ENCODE measurements around the gene SFT2D3. TPM values are rescaled to one million over a fixed set of nuclear protein-coding genes. Genes with fewer than 3 reads are reported as not detected.

SFT2D3 gene
- total and polyA plus RNA-seq, 2 experiments from 2014 or later, result 0.13 to 9.3 TPM

DNA sequence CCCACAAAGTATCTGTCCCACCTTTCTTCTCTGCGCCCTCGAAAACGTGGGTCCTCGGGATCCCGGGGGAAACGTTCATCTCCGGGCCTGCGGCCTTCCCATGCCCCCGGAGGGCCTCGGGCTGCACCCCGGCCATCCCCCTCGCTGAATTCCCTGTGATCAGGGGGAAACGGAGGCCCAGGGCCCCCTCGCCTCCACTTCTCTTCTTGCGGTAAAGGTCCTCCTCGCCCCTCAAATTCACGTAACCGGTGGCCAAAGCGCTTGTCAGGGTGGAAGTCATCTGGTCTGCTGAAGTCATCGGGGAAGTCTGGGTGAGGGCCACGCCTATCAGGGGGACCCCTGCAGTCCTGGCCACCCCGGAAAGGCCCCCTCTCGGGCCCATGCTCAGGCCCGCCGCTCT lies 12.3 kb downstream of the SFT2D3 start:
- no peaks in the 10 kb centered on the region for H3K27me3 ChIP-seq
- TF ChIP-seq, protein P1, sequence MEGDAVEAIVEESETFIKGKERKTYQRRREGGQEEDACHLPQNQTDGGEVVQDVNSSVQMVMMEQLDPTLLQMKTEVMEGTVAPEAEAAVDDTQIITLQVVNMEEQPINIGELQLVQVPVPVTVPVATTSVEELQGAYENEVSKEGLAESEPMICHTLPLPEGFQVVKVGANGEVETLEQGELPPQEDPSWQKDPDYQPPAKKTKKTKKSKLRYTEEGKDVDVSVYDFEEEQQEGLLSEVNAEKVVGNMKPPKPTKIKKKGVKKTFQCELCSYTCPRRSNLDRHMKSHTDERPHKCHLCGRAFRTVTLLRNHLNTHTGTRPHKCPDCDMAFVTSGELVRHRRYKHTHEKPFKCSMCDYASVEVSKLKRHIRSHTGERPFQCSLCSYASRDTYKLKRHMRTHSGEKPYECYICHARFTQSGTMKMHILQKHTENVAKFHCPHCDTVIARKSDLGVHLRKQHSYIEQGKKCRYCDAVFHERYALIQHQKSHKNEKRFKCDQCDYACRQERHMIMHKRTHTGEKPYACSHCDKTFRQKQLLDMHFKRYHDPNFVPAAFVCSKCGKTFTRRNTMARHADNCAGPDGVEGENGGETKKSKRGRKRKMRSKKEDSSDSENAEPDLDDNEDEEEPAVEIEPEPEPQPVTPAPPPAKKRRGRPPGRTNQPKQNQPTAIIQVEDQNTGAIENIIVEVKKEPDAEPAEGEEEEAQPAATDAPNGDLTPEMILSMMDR (IDR thresholded peaks at IDR 0.05; ENCODE audit: low read depth, low read length), result no peak
- no peak overlapping the region for H3K27ac ChIP-seq
- peaks cover 12% of the 10 kb centered on the region for H3K36me3 ChIP-seq
- no peak overlapping the region for H3K4me3 ChIP-seq
- no peaks in the 10 kb centered on the region for H3K4me1 ChIP-seq (ENCODE audit: low read depth)
- no peak for DNase-seq (ENCODE audit: low read depth in 1 of 2, low spot score in 1 of 2)
- no peaks in the 10 kb centered on the region for H3K9me3 ChIP-seq (ENCODE audit: low read depth)

DNA sequence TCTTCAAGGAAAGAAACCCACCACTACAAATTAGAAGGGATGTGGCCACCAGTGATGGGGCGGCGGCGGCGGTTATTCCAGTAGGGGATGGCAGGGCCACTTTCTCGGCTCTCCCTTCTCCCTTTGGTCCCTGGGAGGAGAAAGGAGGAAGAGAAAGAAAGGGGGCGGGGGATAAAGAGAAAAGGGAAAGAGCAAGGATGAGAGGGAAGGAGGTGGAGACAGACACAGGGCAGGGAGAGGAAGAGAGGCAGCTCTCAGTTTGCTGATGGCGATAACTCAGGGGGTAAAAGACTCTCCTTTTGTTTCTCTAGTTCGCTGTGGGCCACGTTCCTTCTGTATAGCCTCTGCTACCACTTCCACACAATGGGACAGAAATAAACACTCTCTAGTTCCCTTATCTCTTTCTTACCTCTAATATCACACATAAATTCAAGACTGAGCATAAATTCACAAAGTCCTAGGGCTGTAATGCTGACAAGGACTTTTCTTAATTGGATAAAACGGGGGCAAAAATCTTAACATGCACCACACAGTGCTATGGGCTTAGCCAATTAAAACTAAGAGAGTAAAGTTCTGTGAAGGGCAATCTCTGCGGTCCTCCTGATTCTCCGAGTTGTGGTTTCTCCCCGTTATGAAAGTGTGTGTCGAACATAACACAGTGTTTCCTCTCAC lies 14.6 kb downstream of the SFT2D3 start:
- TF ChIP-seq, protein P1 (IDR thresholded peaks at IDR 0.05; ENCODE audit: low read depth, low read length), result no peak
- no peaks in the 10 kb centered on the region for H3K27me3 ChIP-seq
- H3K36me3 ChIP-seq, result peaks cover 9% of the 10 kb centered on the region
- H3K4me3 ChIP-seq, result no peak overlapping the region
- no peaks in the 10 kb centered on the region for H3K9me3 ChIP-seq (ENCODE audit: low read depth)
- no peak overlapping the region for H3K27ac ChIP-seq
- no peak for DNase-seq (ENCODE audit: low read depth in 1 of 2, low spot score in 1 of 2)
- no peaks in the 10 kb centered on the region for H3K4me1 ChIP-seq (ENCODE audit: low read depth)

DNA sequence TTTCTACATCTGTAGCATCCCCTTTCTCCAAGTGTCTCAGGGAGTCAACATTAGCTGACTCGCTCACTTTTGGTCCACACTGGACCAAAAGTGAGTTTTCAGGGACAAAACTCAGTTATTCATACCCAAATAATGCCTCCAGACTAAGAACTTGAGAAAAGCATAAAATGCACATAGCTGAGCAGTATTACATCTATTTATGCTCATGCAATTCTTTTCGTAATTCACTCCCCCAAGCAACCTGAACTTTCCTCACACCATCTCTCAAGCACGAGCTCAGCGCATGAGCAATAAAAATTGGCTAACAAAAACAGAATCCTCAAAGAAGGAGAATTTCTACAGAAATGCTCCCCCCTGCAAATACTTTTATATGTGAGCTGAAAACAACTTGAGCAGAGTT lies 17.0 kb downstream of the SFT2D3 start:
- no peak overlapping the region for H3K27ac ChIP-seq
- peaks cover 9% of the 10 kb centered on the region for H3K36me3 ChIP-seq
- H3K9me3 ChIP-seq (ENCODE audit: low read depth), result no peaks in the 10 kb centered on the region
- DNase-seq (ENCODE audit: low read depth in 1 of 2, low spot score in 1 of 2), result no peak
- TF ChIP-seq, protein P1 (IDR thresholded peaks at IDR 0.05; ENCODE audit: low read depth, low read length), result no peak
- H3K27me3 ChIP-seq, result no peaks in the 10 kb centered on the region
- no peak overlapping the region for H3K4me3 ChIP-seq
- peaks cover 17% of the 10 kb centered on the region for H3K4me1 ChIP-seq (ENCODE audit: low read depth)

DNA sequence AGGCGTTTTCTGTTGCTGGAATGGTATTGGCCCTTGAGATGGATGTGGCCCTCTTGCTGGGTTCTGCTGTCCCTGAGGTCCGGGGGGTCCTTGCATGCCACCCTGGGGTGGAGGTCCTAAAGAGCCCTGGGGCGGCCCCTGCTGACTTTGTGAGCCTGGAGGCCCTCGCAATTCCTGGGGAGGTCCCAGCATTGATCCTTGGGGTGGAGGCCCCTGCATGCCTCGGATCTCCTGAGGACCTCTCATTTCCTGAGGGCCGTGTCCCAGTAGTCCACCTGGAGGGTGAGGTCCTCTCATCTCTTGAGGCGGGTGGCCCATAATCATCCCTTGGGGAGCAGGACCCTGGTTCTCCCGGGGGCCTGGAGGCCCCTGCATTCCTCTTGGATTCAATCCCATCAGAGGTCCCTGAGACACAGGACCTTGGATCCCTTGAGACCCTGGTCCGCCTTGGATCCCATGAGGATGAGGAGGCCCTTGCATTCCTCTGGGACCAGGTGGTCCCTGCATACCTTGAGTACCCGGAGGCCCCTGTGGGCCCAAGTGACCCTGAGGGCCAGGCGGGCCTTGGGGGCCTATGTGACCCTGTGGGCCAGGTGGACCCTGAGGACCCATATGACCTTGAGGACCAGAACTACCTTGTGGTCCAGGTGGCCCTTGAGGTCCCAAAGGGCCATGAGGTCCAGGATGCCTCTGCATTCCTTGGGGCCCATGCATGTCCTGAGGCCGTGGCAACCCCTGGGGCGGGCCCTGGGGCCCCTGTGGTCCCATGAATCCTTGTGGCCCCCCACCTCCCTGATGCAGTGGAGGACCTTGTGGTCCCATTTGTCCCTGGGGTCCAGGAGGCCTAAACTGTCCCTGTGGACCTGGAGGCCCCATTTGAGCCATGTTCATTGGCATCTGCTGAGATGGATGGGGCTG lies 18.3 kb downstream of the SFT2D3 start:
- Histone ChIP-seq H3K27me3 (no peaks in the 10 kb centered on the region), H3K36me3 (peaks cover 9% of the 10 kb centered on the region), H3K9me3 (ENCODE audit: low read depth) (no peaks in the 10 kb centered on the region), H3K27ac (no peak overlapping the region), H3K4me3 (no peak overlapping the region), H3K4me1 (ENCODE audit: low read depth) (peaks cover 17% of the 10 kb centered on the region)
- no peak for DNase-seq (ENCODE audit: low read depth in 1 of 2, low spot score in 1 of 2)
- TF ChIP-seq, protein P1 (IDR thresholded peaks at IDR 0.05; ENCODE audit: low read depth, low read length), result no peak

DNA sequence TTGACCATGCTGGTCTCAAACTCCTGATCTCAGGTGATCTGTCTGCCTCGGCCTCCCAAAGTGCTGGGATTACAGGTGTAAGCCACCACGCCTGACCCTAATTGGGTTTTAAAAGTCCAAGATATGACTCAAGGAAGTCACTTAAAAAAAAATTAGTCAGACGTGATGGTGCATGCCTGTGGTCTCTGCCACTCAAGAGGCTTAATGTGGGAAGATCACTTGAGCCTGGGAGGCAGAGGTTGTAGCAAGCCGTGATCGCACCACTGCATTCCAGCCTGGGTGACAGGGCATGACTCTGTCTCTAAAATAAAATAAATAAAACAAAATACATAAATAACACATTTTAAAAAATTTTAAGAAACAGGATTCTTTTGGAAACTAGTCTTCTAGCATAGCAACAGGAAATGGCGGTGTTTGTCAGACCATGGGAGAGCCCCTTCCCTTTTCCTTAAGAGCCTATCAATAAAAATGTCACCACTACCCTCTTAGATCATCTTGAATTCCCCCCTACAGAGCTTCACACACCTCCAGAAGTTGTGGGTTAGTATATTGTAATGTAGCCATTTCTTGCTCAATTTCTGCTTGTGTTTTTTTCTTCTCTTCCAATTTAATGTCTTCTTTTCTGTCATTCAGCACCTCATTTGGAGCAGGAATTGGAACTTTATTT lies 20.1 kb downstream of the SFT2D3 start:
- peaks cover 17% of the 10 kb centered on the region for H3K4me1 ChIP-seq (ENCODE audit: low read depth)
- TF ChIP-seq, protein P1 (IDR thresholded peaks at IDR 0.05; ENCODE audit: low read depth, low read length), result no peak
- peaks cover 9% of the 10 kb centered on the region for H3K36me3 ChIP-seq
- H3K27me3 ChIP-seq, result no peaks in the 10 kb centered on the region
- H3K4me3 ChIP-seq, result no peak overlapping the region
- no peak for DNase-seq (ENCODE audit: low read depth in 1 of 2, low spot score in 1 of 2)
- no peaks in the 10 kb centered on the region for H3K9me3 ChIP-seq (ENCODE audit: low read depth)
- no peak overlapping the region for H3K27ac ChIP-seq
